K562 (cell line): ENCODE results near the gene MRRF. TPM values are rescaled to one million over a fixed set of nuclear protein-coding genes. Genes with fewer than 3 reads are reported as not detected.

Source experiments
- ATAC-seq: fragments of 200-7000 bp; cut with Tn5 transposase; 3 replicates; pipeline ENCODE4 v1.9.1; 2020; ENCODE audit warnings: moderate library complexity
- BruUV-seq: library from RNA; stranded (reverse); fragments of 400-500 nt; replicated peaks from 2 replicates; lab custom pipeline; 2021; lab: Mats Ljungman, UMichigan
- CTCF ChIA-PET: fragments of 300-600 bp; formaldehyde crosslinking; extraction: SDS; loops from one replicate; lab custom pipeline; 2021; ENCODE audit warnings: low intra/inter-chr PET ratio; lab: Yijun Ruan, JAX
- POLR2A ChIA-PET: fragments of 300-600, 350-650 bp; sonication (Branson Sonifier 250); formaldehyde crosslinking; extraction: SDS; loops from one replicate; lab custom pipeline; 2021; ENCODE audit warnings: antibody characterized with exemption, inconsistent platforms; lab: Yijun Ruan, JAX
- DNase-seq, 4 experiments: peaks; one replicate each; pipeline versions ENCODE4 v3.0.0 to v3.0.0-alpha.2; 2011 to 2018; ENCODE audit warnings: low spot score in 3 of 4, mixed read lengths in 3 of 4; ENCODE audit errors: extremely low read depth in 1 of 4
- FAIRE-seq: peaks from 2 replicates; lab custom pipeline; 2011; peaks lifted over from hg19 to GRCh38; lab: Jason Lieb, UNC
- H2AFZ ChIP-seq: 2 replicates; pipeline ENCODE4 v1.6.0; 2011; ENCODE audit warnings: low read depth, low read length, control low read depth, inconsistent platforms
- H3K27ac ChIP-seq: fragments of 200-600 bp; 3 replicates; pipeline ENCODE4 v1.8.0; 2011; ENCODE audit warnings: low read depth, mild to moderate bottlenecking, control low read depth, inconsistent platforms, low read length, moderate library complexity, mixed read lengths; ENCODE audit errors: extremely low read depth
- H3K27me3 ChIP-seq, 2 experiments: fragments of 300-600 bp in 1 of 2; 2 replicates in 1 of 2; 3 replicates in 1 of 2; pipeline versions ENCODE4 v1.6.0 to v1.8.0; 2011; ENCODE audit warnings: inconsistent platforms in 2 of 2, low read length in 2 of 2, mild to moderate bottlenecking in 1 of 2, mixed read lengths in 1 of 2, moderate library complexity in 1 of 2; ENCODE audit not compliant: control insufficient read depth in 2 of 2, insufficient read depth in 2 of 2
- H3K36me3 ChIP-seq: fragments of 300-600 bp; 3 replicates; pipeline ENCODE4 v1.8.0; 2011; ENCODE audit warnings: mild to moderate bottlenecking, low read length, inconsistent platforms; ENCODE audit not compliant: control insufficient read depth, insufficient read depth
- H3K4me1 ChIP-seq, 2 experiments: fragments of 200-600 bp in 1 of 2; replicated peaks in 1 of 2; 2 replicates in 1 of 2; 3 replicates in 1 of 2; pipeline versions ENCODE4 v1.5.1 to v1.8.0; 2011; ENCODE audit warnings: inconsistent platforms in 2 of 2, low read length in 2 of 2, mild to moderate bottlenecking in 1 of 2, mixed read lengths in 1 of 2, moderate library complexity in 1 of 2; ENCODE audit not compliant: control insufficient read depth in 2 of 2, insufficient read depth in 2 of 2
- H3K4me2 ChIP-seq: 2 replicates; pipeline ENCODE4 v1.6.1; 2011; ENCODE audit warnings: low read length, control low read depth, inconsistent platforms, mixed read lengths; ENCODE audit not compliant: insufficient read depth
- H3K4me3 ChIP-seq: fragments of 200-600 bp; sonication (generic), shearing (Covaris generic); 2 replicates; pipeline ENCODE4 v1.5.1; 2016; ENCODE audit warnings: control low read depth, inconsistent platforms
- H3K79me2 ChIP-seq: fragments of 200-600 bp; 3 replicates; pipeline ENCODE4 v1.8.0; 2011; ENCODE audit warnings: low read length, inconsistent platforms; ENCODE audit not compliant: control insufficient read depth, insufficient read depth
- H3K9ac ChIP-seq, 2 experiments: 2 replicates each; pipeline versions ENCODE4 v1.6.0 to v1.6.1; 2011; ENCODE audit warnings: low read depth in 2 of 2, low read length in 2 of 2, control low read depth in 1 of 2, inconsistent platforms in 1 of 2, mild to moderate bottlenecking in 1 of 2, mixed read lengths in 1 of 2; ENCODE audit not compliant: insufficient read depth in 1 of 2
- H3K9me1 ChIP-seq: one replicate; pipeline ENCODE4 v1.6.0; 2011; ENCODE audit warnings: inconsistent platforms, mild to moderate bottlenecking, low read length, moderate library complexity; ENCODE audit not compliant: control insufficient read depth, insufficient read depth
- H3K9me3 ChIP-seq: replicated peaks from 2 replicates; pipeline ENCODE4 v1.5.1; 2011; ENCODE audit warnings: low read depth, low read length, inconsistent platforms; ENCODE audit not compliant: control insufficient read depth, insufficient read depth
- H4K20me1 ChIP-seq: replicated peaks from 2 replicates; pipeline ENCODE4 v1.6.1; 2011; ENCODE audit warnings: low read length, inconsistent platforms, mixed read lengths; ENCODE audit not compliant: control insufficient read depth, insufficient read depth
- PYGO2 ChIP-seq: fragments of 450-650 bp; IDR thresholded peaks from 2 replicates; pipeline ENCODE4 v1.6.1; 2016; ENCODE audit warnings: mild to moderate bottlenecking, missing genetic modification characterization, moderate library complexity, missing compliant biosample characterization
- USF2 ChIP-seq: sonication (generic); formaldehyde crosslinking; IDR thresholded peaks from 2 replicates; pipeline ENCODE4 v1.5.0; 2020; ENCODE audit warnings: missing genetic modification reagents
- ZNF644 ChIP-seq: fragments of 200-800 bp; sonication (Bioruptor generic); IDR thresholded peaks from 2 replicates; pipeline ENCODE4 v1.6.1; 2016; ENCODE audit warnings: low read depth, missing genetic modification characterization, missing compliant biosample characterization
- WGBS: fragments of 100-300 bp; shearing (Covaris generic); methylation state at CpG from one replicate; pipeline ENCODE4 v1.1.6; 2016; ENCODE audit warnings: low coverage, mixed read lengths; ENCODE audit not compliant: insufficient coverage; ENCODE audit errors: missing lambda C conversion rate; 5-methylcytosine and 5-hydroxymethylcytosine counted together
- in situ Hi-C: fragments of 300-500 bp; cut with MboI; formaldehyde crosslinking; loops from 4 replicates; pipeline ENCODE4 v1.15.0; 2018; ENCODE audit warnings: inconsistent platforms, mixed read lengths
- intact Hi-C: fragments of 100-400 bp; cut with micrococcal nuclease; formaldehyde crosslinking; loops from 2 replicates; pipeline ENCODE4 v1.14.2; 2022
- polyA plus RNA-seq, 8 experiments: library from polyadenylated mRNA; depleted of rRNA in 4 of 8; stranded (reverse) in 5 of 8; unstranded in 3 of 8; fragments of >200 nt; fragmentation: Nextera tagmentation in 2 of 8; fragmentation: Illumina TruSeq in 1 of 8; extraction: Ambion mirVana in 2 of 8; extraction: Trizol in 1 of 8; gene quantifications; 2 replicates each; pipeline versions ENCODE4 v1.2.1 to v1.2.3, GENCODE V29; 2011 to 2014; ENCODE audit warnings: inconsistent platforms in 1 of 8, missing spikeins in 1 of 8
- total RNA-seq, 7 experiments: library from RNA; depleted of rRNA in 6 of 7; stranded (reverse); fragments of >200 nt in 6 of 7; fragmentation: Illumina TruSeq in 2 of 7; extraction: Trizol in 2 of 7; gene quantifications; 2 replicates each; pipeline versions ENCODE4 v1.2.1 to v1.2.3, GENCODE V29; 2011 to 2021; ENCODE audit warnings: low replicate concordance in 1 of 7
- TF ChIP-seq, protein P1 (sequence below): fragments of 450-650 bp; IDR thresholded peaks from 2 replicates; pipeline ENCODE4 v1.7.1; 2018; ENCODE audit warnings: mild to moderate bottlenecking, low read depth; ENCODE audit not compliant: partially characterized antibody
- TF ChIP-seq, protein P2 (sequence below), 3 experiments: fragments of 200-800 bp in 1 of 3; fragments of 250-450 bp in 1 of 3; fragments of 450-650 bp in 1 of 3; sonication (Bioruptor Pico) in 1 of 3; sonication (Bioruptor generic) in 1 of 3; formaldehyde crosslinking in 1 of 3; IDR thresholded peaks; 2 replicates each; pipeline versions ENCODE4 v1.6.1 to v1.8.0; 2016 to 2022; ENCODE audit warnings: mild to moderate bottlenecking in 2 of 3, missing genetic modification characterization in 2 of 3, missing compliant biosample characterization in 1 of 3, moderate library complexity in 1 of 3

MRRF gene
- total and polyA plus RNA-seq, 9 of the 15 experiments (the other 6 are each of a cell fraction or from before 2014, with no cell fraction given) = 55.0 to 105 (median 81.2) TPM

- Histone ChIP-seq H3K27me3 (peaks cover 2 to 16% of the 10 kb centered on the region in 2 experiments; a peak in 2 of 5 replicates), H3K36me3 (no peaks in the 10 kb centered on the region), H3K27ac (no peak overlapping the region), H3K9me1 (no peaks in the 10 kb centered on the region), H2AFZ (no peak overlapping the region), H3K4me3 (no peak overlapping the region), H3K9ac (no peak overlapping the region), H3K4me2 (no peak overlapping the region), H3K4me1 (peaks cover 0 to 3% of the 10 kb centered on the region in 2 experiments; a peak in 1 of 5 replicates), H3K79me2 (no peaks in the 10 kb centered on the region), H4K20me1 (no peaks in the 10 kb centered on the region), H3K9me3 (0 out of 2 replicates have a peak, but pooled peaks cover 2% of the 10 kb centered on the region)
- no peak for FAIRE-seq
- in situ Hi-C loops (loop anchor here (5.0 kb wide), 1 partner anchor 443 kb away; no protein-coding TSS in a partner anchor), intact Hi-C loops (no loop called here)
- DNase-seq = no peak
- POLR2A ChIA-PET = interaction anchor here (0.8 kb wide), 1 partner anchor 241 kb away, joined by 3 read pairs; no protein-coding TSS in a partner anchor
- no peak for ATAC-seq
- TF ChIP-seq USF2 (CRISPR knock-in tag) = peak; percentile 42; the same call in 1 of the 2 replicates
- no peak for TF ChIP-seq ZNF644
- no TSS peak for BruUV-seq
- CTCF ChIA-PET = no interaction called here
- WGBS = 40% methylated on average over 10 of the region's 10 CpGs
Observed at GRCh38 chr9:122364783-122365150, 100.1 kb downstream of the MRRF start.

DNA sequence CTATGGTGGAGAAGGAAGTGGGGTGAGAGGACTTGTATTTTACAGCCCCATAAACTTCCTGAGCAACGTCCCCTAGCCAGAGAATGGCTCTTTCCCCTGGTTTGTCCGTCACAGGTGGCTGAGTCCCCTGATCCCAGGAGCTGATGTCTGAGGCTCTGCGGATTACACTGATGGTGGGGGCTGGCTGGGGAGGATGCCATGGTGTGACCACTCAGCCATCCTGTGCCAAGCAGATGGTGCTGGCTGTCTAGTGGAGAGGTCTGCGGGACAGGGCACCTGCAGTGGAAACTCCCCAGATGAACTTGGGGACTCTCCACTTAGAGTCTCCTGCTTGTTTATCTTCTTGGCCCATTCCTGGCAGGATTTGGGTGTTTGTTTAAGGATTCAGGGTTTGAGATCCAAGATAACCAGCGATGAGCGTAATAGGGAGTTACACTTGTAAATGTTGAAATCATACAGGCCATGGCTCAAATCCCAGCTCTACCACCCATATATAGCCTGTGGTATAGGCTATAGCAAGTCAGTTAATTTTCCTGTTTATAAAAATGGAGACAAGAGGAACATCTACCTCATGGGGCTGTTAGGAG is 101.5 kb downstream of the MRRF start:
- POLR2A ChIA-PET = no interaction called here
- FAIRE-seq = no peak
- Histone ChIP-seq H2AFZ (no peak overlapping the region), H3K4me2 (no peak overlapping the region), H4K20me1 (no peaks in the 10 kb centered on the region), H3K9me1 (no peaks in the 10 kb centered on the region), H3K4me3 (no peak overlapping the region), H3K4me1 (peaks cover 7 to 8% of the 10 kb centered on the region in 2 experiments; a peak in 4 of 5 replicates), H3K79me2 (no peaks in the 10 kb centered on the region), H3K36me3 (no peaks in the 10 kb centered on the region), H3K27me3 (peaks cover 2 to 10% of the 10 kb centered on the region in 2 experiments; a peak in 2 of 5 replicates), H3K9ac (0 out of 4 replicates have a peak overlapping the region, but pooled peaks of 1 of the 2 experiments have one; percentile 6), H3K9me3 (0 out of 2 replicates have a peak, but pooled peaks cover 2% of the 10 kb centered on the region), H3K27ac (no peak overlapping the region)
- no peak for DNase-seq
- intact Hi-C loops = no loop called here
- 27% methylated on average over 6 of the region's 6 CpGs for WGBS
- CTCF ChIA-PET = no interaction called here
- no TSS peak for BruUV-seq
- in situ Hi-C loops = no loop called here
- no peak for ATAC-seq
- TF ChIP-seq PYGO2 = no peak
- TF ChIP-seq, protein P1, sequence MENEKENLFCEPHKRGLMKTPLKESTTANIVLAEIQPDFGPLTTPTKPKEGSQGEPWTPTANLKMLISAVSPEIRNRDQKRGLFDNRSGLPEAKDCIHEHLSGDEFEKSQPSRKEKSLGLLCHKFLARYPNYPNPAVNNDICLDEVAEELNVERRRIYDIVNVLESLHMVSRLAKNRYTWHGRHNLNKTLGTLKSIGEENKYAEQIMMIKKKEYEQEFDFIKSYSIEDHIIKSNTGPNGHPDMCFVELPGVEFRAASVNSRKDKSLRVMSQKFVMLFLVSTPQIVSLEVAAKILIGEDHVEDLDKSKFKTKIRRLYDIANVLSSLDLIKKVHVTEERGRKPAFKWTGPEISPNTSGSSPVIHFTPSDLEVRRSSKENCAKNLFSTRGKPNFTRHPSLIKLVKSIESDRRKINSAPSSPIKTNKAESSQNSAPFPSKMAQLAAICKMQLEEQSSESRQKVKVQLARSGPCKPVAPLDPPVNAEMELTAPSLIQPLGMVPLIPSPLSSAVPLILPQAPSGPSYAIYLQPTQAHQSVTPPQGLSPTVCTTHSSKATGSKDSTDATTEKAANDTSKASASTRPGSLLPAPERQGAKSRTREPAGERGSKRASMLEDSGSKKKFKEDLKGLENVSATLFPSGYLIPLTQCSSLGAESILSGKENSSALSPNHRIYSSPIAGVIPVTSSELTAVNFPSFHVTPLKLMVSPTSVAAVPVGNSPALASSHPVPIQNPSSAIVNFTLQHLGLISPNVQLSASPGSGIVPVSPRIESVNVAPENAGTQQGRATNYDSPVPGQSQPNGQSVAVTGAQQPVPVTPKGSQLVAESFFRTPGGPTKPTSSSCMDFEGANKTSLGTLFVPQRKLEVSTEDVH = no peak
- TF ChIP-seq, protein P2, sequence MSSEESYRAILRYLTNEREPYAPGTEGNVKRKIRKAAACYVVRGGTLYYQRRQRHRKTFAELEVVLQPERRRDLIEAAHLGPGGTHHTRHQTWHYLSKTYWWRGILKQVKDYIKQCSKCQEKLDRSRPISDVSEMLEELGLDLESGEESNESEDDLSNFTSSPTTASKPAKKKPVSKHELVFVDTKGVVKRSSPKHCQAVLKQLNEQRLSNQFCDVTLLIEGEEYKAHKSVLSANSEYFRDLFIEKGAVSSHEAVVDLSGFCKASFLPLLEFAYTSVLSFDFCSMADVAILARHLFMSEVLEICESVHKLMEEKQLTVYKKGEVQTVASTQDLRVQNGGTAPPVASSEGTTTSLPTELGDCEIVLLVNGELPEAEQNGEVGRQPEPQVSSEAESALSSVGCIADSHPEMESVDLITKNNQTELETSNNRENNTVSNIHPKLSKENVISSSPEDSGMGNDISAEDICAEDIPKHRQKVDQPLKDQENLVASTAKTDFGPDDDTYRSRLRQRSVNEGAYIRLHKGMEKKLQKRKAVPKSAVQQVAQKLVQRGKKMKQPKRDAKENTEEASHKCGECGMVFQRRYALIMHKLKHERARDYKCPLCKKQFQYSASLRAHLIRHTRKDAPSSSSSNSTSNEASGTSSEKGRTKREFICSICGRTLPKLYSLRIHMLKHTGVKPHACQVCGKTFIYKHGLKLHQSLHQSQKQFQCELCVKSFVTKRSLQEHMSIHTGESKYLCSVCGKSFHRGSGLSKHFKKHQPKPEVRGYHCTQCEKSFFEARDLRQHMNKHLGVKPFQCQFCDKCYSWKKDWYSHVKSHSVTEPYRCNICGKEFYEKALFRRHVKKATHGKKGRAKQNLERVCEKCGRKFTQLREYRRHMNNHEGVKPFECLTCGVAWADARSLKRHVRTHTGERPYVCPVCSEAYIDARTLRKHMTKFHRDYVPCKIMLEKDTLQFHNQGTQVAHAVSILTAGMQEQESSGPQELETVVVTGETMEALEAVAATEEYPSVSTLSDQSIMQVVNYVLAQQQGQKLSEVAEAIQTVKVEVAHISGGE (CRISPR knock-in tag; IDR thresholded peaks at IDR 0.05) = no peak
